HG03280 (cell line): Measurements from ENCODE around the gene TGFB3.
A peak's percentile ranks its signal among the peaks of the same experiment; 100 is the strongest.
"Not testable (repeated sequence)": the region's sequence is repeated elsewhere in the genome, so short reads cannot be mapped to it uniquely, and the experiment has no call there.

Experiments used
- ATAC-seq: cut with Tn5 transposase; IDR thresholded peaks from one replicate; pipeline ENCODE4 v1.9.1; 2021; ENCODE audit warnings: mild to moderate bottlenecking, moderate library complexity; ENCODE audit not compliant: unreplicated experiment

The TGFB3 gene

GRCh38 chr14:75981426-75982265, at the start of gene TGFB3:
Gene TGFB3 (minus strand): TSS chr14:75981995. CDS start chr14:75980893, 1,102 bp downstream.
- ATAC-seq = peak; percentile 39

GRCh38 chr14:76024211-76024907, 42.6 kb upstream of the TGFB3 start:
- no peak for ATAC-seq

- no peak for ATAC-seq
Measured at GRCh38 chr14:76023757-76024156, 42.0 kb upstream of the TGFB3 start.

GRCh38 chr14:76022991-76023390, 41.2 kb upstream of the TGFB3 start:
- no peak for ATAC-seq

GRCh38 chr14:76019676-76020075, 37.9 kb upstream of the TGFB3 start:
- no peak for ATAC-seq

- ATAC-seq = no peak
Measured at GRCh38 chr14:76015668-76016067, 33.9 kb upstream of the TGFB3 start.

- ATAC-seq = no peak
Measured at GRCh38 chr14:76015191-76015590, 33.4 kb upstream of the TGFB3 start.

- ATAC-seq = no peak
Measured at GRCh38 chr14:76012354-76012753, 30.6 kb upstream of the TGFB3 start.

- no peak for ATAC-seq
Measured at GRCh38 chr14:76011930-76012329, 30.1 kb upstream of the TGFB3 start.

- not testable (repeated sequence) for ATAC-seq
Measured at GRCh38 chr14:76009627-76010026, 27.8 kb upstream of the TGFB3 start.

- ATAC-seq = no peak
Measured at GRCh38 chr14:76007852-76008251, 26.1 kb upstream of the TGFB3 start.

GRCh38 chr14:76007379-76007778, 25.6 kb upstream of the TGFB3 start:
- no peak for ATAC-seq

- ATAC-seq = no peak
Measured at GRCh38 chr14:76006253-76006652, 24.5 kb upstream of the TGFB3 start.

GRCh38 chr14:76002383-76002782, 20.6 kb upstream of the TGFB3 start:
- ATAC-seq = no peak

- ATAC-seq = no peak
Measured at GRCh38 chr14:75999511-76000190, 17.9 kb upstream of the TGFB3 start.

GRCh38 chr14:75996488-75996887, 14.7 kb upstream of the TGFB3 start:
- ATAC-seq = no peak

GRCh38 chr14:75995372-75996041, 13.7 kb upstream of the TGFB3 start:
- ATAC-seq = no peak

GRCh38 chr14:75993567-75994041, 11.8 kb upstream of the TGFB3 start:
- no peak for ATAC-seq

- ATAC-seq = no peak
Measured at GRCh38 chr14:75991753-75992152, 10.0 kb upstream of the TGFB3 start.

- ATAC-seq = no peak
Measured at GRCh38 chr14:75990297-75990696, 8.5 kb upstream of the TGFB3 start.

GRCh38 chr14:75989134-75989533, 7.3 kb upstream of the TGFB3 start:
- no peak for ATAC-seq
